Panc1 (cell line): ENCODE measurements around the gene PIH1D1. TPM values are rescaled to one million over a fixed set of nuclear protein-coding genes. Genes with fewer than 3 reads are reported as not detected.
A peak's percentile ranks its signal among the peaks of the same experiment; 100 is the strongest.

ENCODE experiments used
- ATAC-seq: fragments of 200-7000 bp; cut with Tn5 transposase; 2 replicates; pipeline ENCODE4 v1.9.1; 2020; ENCODE audit warnings: mild to moderate bottlenecking, moderate library complexity
- BruUV-seq: library from RNA; stranded (reverse); fragments of 400-500 nt; replicated peaks from 2 replicates; lab custom pipeline; 2021; lab: Mats Ljungman, UMichigan
- CTCF ChIA-PET: fragments of 300-600 bp; sonication (Branson Sonifier 250); formaldehyde crosslinking; loops from one replicate; lab custom pipeline; 2022; ENCODE audit warnings: antibody characterized with exemption; lab: Charles Lee
- POLR2A ChIA-PET: fragments of 300-600 bp; sonication (Branson Sonifier 250); formaldehyde crosslinking; loops from one replicate; lab custom pipeline; 2022; ENCODE audit warnings: antibody characterized with exemption; lab: Charles Lee
- DNase-seq: peaks from one replicate; pipeline ENCODE4 v3.0.0-alpha.2; 2010; ENCODE audit warnings: low read depth, low spot score
- H3K27ac ChIP-seq: 2 replicates; pipeline ENCODE4 v1.5.1; 2011; ENCODE audit warnings: mild to moderate bottlenecking, low read length, inconsistent platforms
- H3K27me3 ChIP-seq: fragments of 200-500 bp; sonication (Bioruptor generic); 2 replicates; pipeline ENCODE4 v1.6.0; 2014; ENCODE audit warnings: low read length, inconsistent platforms; ENCODE audit not compliant: control insufficient read depth, insufficient read depth
- H3K36me3 ChIP-seq: fragments of 200-500 bp; sonication (Bioruptor generic); 2 replicates; pipeline ENCODE4 v1.5.1; 2014; ENCODE audit warnings: inconsistent platforms, mild to moderate bottlenecking, low read length, moderate library complexity; ENCODE audit not compliant: control insufficient read depth, insufficient read depth
- H3K4me1 ChIP-seq: 2 replicates; pipeline ENCODE4 v1.5.1; 2011; ENCODE audit warnings: inconsistent platforms, mild to moderate bottlenecking, low read length, moderate library complexity; ENCODE audit not compliant: control insufficient read depth, insufficient read depth
- H3K4me3 ChIP-seq, 2 experiments: 2 replicates each; pipeline ENCODE4 v1.5.1; 2011 to 2012; ENCODE audit warnings: low read depth in 2 of 2, low read length in 2 of 2, mild to moderate bottlenecking in 2 of 2, inconsistent platforms in 1 of 2, moderate library complexity in 1 of 2
- H3K9me3 ChIP-seq: fragments of 200-500 bp; sonication (Bioruptor generic); 2 replicates; pipeline ENCODE4 v1.5.1; 2014; ENCODE audit warnings: low read depth, mild to moderate bottlenecking, inconsistent platforms, low read length, moderate library complexity; ENCODE audit not compliant: control insufficient read depth, insufficient read depth
- CTCF ChIP-seq: fragments of 450-650 bp; IDR thresholded peaks from 2 replicates; pipeline ENCODE4 v1.5.1; 2017; ENCODE audit warnings: mild to moderate bottlenecking
- POLR2AphosphoS5 ChIP-seq: IDR thresholded peaks from 2 replicates; pipeline ENCODE4 v1.6.1; 2012; ENCODE audit warnings: mild to moderate bottlenecking, low read depth, low read length, moderate library complexity
- REST ChIP-seq, 2 experiments: IDR thresholded peaks; 2 replicates each; pipeline ENCODE4 v1.6.1; 2011 to 2012; ENCODE audit warnings: low read depth in 2 of 2, control low read depth in 1 of 2, low read length in 1 of 2, mild to moderate bottlenecking in 1 of 2, moderate library complexity in 1 of 2; ENCODE audit not compliant: insufficient read depth in 1 of 2
- SIN3A ChIP-seq: IDR thresholded peaks from 2 replicates; pipeline ENCODE4 v1.6.1; 2012; ENCODE audit warnings: low read depth, mild to moderate bottlenecking, low read length, moderate library complexity, borderline replicate concordance; ENCODE audit not compliant: insufficient read depth
- TCF7L2 ChIP-seq: IDR thresholded peaks from 2 replicates; pipeline ENCODE4 v1.6.1; 2011; ENCODE audit warnings: mild to moderate bottlenecking, low read depth, low read length, inconsistent platforms
- in situ Hi-C: cut with HindIII; loops from 2 replicates; pipeline ENCODE4 v1.10.0; 2016; ENCODE audit warnings: low sequenced_read_pairs, low pct_unique_long_range_greater_than_20kb
- intact Hi-C: fragments of 100-400 bp; cut with micrococcal nuclease; formaldehyde crosslinking; loops from one replicate; pipeline ENCODE4 v1.10.0; 2022; ENCODE audit not compliant: unreplicated experiment
- total RNA-seq: library from RNA; stranded (reverse); gene quantifications from one replicate; pipeline ENCODE4 v1.2.1, GENCODE V29; 2021; ENCODE audit not compliant: unreplicated experiment

PIH1D1 gene
- total RNA-seq, 1 experiment from 2014 or later = 78.5 TPM

- POLR2A ChIA-PET = interaction anchor here (0.8 kb wide), 1 partner anchor 152 kb away, joined by 3 read pairs; no protein-coding TSS in a partner anchor
- DNase-seq (no peak), ATAC-seq (no peak)
- Histone ChIP-seq H3K4me3 (peak overlapping the region; percentile 83 to 90), H3K36me3 (peaks cover 32% of the 10 kb centered on the region), H3K4me1 (peaks cover 13% of the 10 kb centered on the region), H3K27me3 (no peaks in the 10 kb centered on the region), H3K27ac (peak overlapping the region; percentile 97), H3K9me3 (no peaks in the 10 kb centered on the region)
- intact Hi-C loops (no loop called here), in situ Hi-C loops (no loop called here)
- no TSS peak for BruUV-seq
- TF ChIP-seq TCF7L2 = no peak
- no peak for TF ChIP-seq REST (IDR thresholded peaks at IDR 0.05; ENCODE audit: insufficient read depth in 1 of 2, low read depth in 2 of 2, low read length in 1 of 2)
- TF ChIP-seq POLR2AphosphoS5 = no peak; the same call in 1 of the 2 replicates
- CTCF ChIA-PET = no interaction called here
Measured at GRCh38 chr19:49488046-49488862, 36.6 kb upstream of the PIH1D1 start.

- peak within 1 kb of the TSS; percentile 83 to 90 for H3K4me3 ChIP-seq
- in situ Hi-C loops = no loop called here
- no peaks in the 10 kb centered on the region for H3K27me3 ChIP-seq
- intact Hi-C loops = no loop called here
- ATAC-seq (peak; percentile 96), DNase-seq (peak; percentile 93)
- BruUV-seq = TSS peak; percentile 92
- TF ChIP-seq TCF7L2 (peak; percentile 84), POLR2AphosphoS5 (peak; percentile 99), SIN3A (peak; percentile 79; the same call in 1 of the 2 replicates), CTCF (no peak), REST (IDR thresholded peaks at IDR 0.05; ENCODE audit: insufficient read depth in 1 of 2, low read depth in 2 of 2, low read length in 1 of 2) (no peak)
- ChIA-PET CTCF (no interaction called here), POLR2A (no interaction called here)
- no peaks in the 10 kb centered on the region for H3K9me3 ChIP-seq
- H3K27ac ChIP-seq = peak within 1 kb of the TSS; percentile 97
- peaks cover 32% of the 10 kb centered on the region for H3K36me3 ChIP-seq
- peaks cover 13% of the 10 kb centered on the region for H3K4me1 ChIP-seq
Measured at GRCh38 chr19:49487277-49488045, 35.8 kb upstream of the PIH1D1 start, which contains the start of gene RPL13A. Gene RPL13A (plus strand): TSS chr19:49487608. CDS start chr19:49487630, 22 bp downstream.
